ENCODE results near the gene PALLD.

PALLD gene

DNA sequence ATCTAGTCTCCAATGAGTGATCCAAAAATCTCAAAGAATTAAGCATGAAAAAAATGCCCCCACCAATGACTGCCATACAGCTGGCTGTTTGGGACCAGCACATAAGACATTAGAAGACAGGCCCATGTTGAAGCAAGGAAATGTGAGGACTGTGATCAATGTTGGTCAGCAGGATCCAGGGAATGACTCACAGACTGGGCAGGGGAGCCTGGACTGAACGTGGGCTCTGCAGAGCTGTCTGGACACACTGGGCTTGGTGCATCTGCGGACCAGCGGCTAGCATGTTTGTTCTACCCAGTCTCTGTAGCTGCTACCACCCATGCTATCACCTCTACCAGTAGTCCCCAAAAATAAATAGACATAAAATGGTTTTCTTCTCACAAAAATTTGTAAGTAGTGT, 108.6 kb downstream of the PALLD start:
- Histone ChIP-seq H3K9ac (ENCODE audit: insufficient read length) (no peak overlapping the region), H3K27ac (no peak overlapping the region), H3K36me3 (ENCODE audit: insufficient read depth, low read length) (no peaks in the 10 kb centered on the region), H3K4me3 (no peak overlapping the region), H3K9me3 (ENCODE audit: low read depth, low read length) (no peaks in the 10 kb centered on the region)
- TF ChIP-seq POLR2AphosphoS5 (IDR thresholded peaks at IDR 0.05; ENCODE audit: borderline replicate concordance, low read depth, low read length) = no peak
- TF ChIP-seq EZH2 (IDR thresholded peaks at IDR 0.05) = no peak
- no peak for TF ChIP-seq FOXP2 (optimal IDR thresholded peaks at IDR 0.05; ENCODE audit: control extremely low read depth, extremely low read length, insufficient read depth)
- DNase-seq (ENCODE audit: low read depth, low spot score) = no peak

DNA sequence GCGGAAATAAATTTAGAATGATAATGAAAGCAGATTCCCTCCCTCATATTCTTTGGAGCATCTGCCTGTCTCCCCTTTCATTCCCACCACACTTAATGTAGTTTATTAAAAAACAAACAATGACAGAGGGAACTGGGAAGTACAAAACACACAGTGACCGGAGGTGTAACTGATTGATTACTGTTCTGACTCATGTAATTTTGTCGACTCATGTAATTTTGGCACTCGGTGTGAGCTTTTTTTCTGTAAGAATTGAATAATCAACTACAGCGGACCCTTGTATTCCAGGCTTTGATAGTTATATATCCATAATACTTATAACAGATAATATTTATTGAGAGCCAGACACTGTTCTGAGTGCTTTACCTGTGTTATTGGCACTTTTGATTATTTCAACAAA, 110.4 kb downstream of the PALLD start:
- DNase-seq (ENCODE audit: low read depth, low spot score) = no peak
- Histone ChIP-seq H3K4me3 (no peak overlapping the region), H3K9me3 (ENCODE audit: low read depth, low read length) (no peaks in the 10 kb centered on the region), H3K9ac (ENCODE audit: insufficient read length) (no peak overlapping the region), H3K27ac (no peak overlapping the region), H3K36me3 (ENCODE audit: insufficient read depth, low read length) (no peaks in the 10 kb centered on the region)
- TF ChIP-seq EZH2 (IDR thresholded peaks at IDR 0.05) (no peak), POLR2AphosphoS5 (IDR thresholded peaks at IDR 0.05; ENCODE audit: borderline replicate concordance, low read depth, low read length) (no peak), FOXP2 (optimal IDR thresholded peaks at IDR 0.05; ENCODE audit: control extremely low read depth, extremely low read length, insufficient read depth) (no peak)

DNA sequence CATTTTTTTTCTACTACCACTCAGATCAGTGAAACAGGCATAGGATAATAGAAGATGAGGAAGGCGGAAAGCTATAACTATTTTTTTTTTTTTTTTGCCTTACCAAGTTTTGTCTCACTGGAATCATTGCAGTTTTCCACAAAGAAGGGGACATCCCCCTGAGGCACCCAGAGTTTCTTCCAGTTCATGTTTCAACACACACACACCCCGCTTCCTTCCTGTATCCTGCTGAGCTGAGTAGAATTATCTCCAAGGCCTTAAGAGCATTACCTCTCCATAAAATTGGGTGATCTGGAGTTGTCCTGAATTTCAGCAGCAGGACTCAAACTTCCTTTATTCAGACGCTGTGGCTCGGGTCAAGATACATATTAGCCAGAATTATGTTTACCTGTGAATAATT, 111.9 kb downstream of the PALLD start:
- Histone ChIP-seq H3K9me3 (ENCODE audit: low read depth, low read length) (no peaks in the 10 kb centered on the region), H3K36me3 (ENCODE audit: insufficient read depth, low read length) (no peaks in the 10 kb centered on the region), H3K27ac (peak overlapping the region; percentile 61; the same call in 1 of the 2 replicates), H3K9ac (ENCODE audit: insufficient read length) (no peak overlapping the region), H3K4me3 (peak overlapping the region; percentile 49)
- TF ChIP-seq POLR2AphosphoS5 (IDR thresholded peaks at IDR 0.05; ENCODE audit: borderline replicate concordance, low read depth, low read length) = peak; percentile 34; the same call in 1 of the 2 replicates
- no peak for TF ChIP-seq EZH2 (IDR thresholded peaks at IDR 0.05)
- no peak for TF ChIP-seq FOXP2 (optimal IDR thresholded peaks at IDR 0.05; ENCODE audit: control extremely low read depth, extremely low read length, insufficient read depth)
- DNase-seq (ENCODE audit: low read depth, low spot score) = peak; percentile 89

DNA sequence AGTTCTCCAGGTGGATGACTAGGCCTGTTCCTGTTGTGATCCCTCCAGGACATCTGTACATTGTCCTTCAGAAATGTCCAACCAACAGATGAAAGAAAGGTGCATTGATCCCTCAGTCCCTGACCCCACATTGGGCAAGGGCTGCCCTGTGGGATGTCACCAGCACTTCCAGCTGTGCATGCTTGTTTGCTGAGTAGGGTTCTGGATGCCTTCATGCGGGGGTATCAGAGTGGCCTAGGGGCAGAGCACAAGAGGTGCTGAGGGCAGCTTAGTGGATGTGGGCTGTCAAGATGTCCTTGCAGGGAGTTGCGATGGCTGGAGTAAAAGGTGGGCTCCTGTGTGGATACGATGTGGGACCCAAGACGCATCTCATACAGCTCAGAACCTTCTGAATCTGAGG, 112.5 kb downstream of the PALLD start:
- Histone ChIP-seq H3K9me3 (ENCODE audit: low read depth, low read length) (no peaks in the 10 kb centered on the region), H3K9ac (ENCODE audit: insufficient read length) (no peak overlapping the region), H3K27ac (no peak overlapping the region), H3K4me3 (no peak overlapping the region), H3K36me3 (ENCODE audit: insufficient read depth, low read length) (no peaks in the 10 kb centered on the region)
- TF ChIP-seq EZH2 (IDR thresholded peaks at IDR 0.05) (no peak), FOXP2 (optimal IDR thresholded peaks at IDR 0.05; ENCODE audit: control extremely low read depth, extremely low read length, insufficient read depth) (no peak), POLR2AphosphoS5 (IDR thresholded peaks at IDR 0.05; ENCODE audit: borderline replicate concordance, low read depth, low read length) (no peak)
- no peak for DNase-seq (ENCODE audit: low read depth, low spot score)

DNA sequence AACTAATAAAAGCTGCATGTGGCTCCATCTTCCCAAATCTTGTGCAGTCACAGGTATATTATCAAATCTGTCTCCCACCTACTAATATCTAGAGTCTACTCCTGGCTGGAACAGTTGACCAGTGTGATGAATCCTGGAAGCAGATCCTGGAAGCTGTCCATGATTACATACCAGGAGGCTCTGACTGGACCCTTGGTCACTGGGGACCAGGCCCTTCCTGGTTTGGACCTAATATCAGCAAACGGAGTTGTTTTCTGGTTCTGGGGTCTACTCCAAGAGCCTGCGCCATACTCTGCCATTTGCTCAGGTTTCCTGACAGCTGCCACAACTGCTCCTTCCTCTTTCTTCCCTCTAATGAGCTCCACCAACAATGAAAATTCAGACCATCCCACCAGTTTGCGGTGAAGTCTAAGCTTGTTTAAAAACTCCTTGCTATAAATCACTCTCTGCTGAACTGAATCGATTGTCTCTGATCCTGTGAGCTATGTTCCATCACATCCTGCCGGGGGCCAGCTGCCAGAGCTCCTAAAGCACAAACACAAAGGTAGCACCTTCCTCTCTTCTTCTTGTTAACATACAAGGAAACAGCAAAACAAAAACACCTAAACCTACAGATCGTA, 114.2 kb downstream of the PALLD start:
- TF ChIP-seq POLR2AphosphoS5 (IDR thresholded peaks at IDR 0.05; ENCODE audit: borderline replicate concordance, low read depth, low read length) (no peak), EZH2 (IDR thresholded peaks at IDR 0.05) (no peak), FOXP2 (optimal IDR thresholded peaks at IDR 0.05; ENCODE audit: control extremely low read depth, extremely low read length, insufficient read depth) (no peak)
- no peaks in the 10 kb centered on the region for H3K9me3 ChIP-seq (ENCODE audit: low read depth, low read length)
- no peak overlapping the region for H3K9ac ChIP-seq (ENCODE audit: insufficient read length)
- DNase-seq (ENCODE audit: low read depth, low spot score) = no peak
- H3K4me3 ChIP-seq = no peak overlapping the region
- H3K27ac ChIP-seq = no peak overlapping the region
- H3K36me3 ChIP-seq (ENCODE audit: insufficient read depth, low read length) = no peaks in the 10 kb centered on the region

DNA sequence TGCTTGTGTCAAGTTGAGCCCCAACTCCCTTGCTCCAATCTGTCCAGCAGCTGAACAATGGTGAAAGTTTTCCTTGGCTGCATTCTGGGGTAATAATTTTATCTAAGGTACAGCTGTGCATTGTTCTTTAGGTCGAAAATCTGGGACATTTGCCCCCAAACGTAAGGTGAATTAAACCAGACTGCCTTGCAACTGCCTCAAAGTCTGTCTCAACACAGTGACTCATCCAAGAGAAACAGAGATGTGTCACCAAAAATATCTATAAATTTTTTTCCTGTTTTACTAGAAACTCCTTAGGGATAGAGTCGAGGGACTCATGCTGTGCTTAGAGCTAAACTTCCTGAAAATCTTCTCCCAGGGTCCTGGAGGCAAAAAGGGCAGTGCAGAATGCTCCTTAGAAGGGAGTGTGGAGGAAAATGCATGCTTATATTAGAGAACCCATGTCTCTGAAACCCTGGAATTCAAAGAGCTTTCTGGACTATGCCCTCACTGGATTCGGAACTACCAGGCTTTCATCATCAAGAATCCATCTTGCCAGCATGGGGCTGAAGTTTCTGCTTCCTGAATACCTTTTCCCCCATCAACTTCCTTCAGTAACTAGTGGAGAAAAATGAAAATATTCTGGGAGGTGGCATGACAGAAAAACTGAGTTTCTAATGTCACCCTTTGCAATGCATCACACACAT, 115.7 kb downstream of the PALLD start:
- H3K27ac ChIP-seq = no peak overlapping the region
- no peaks in the 10 kb centered on the region for H3K9me3 ChIP-seq (ENCODE audit: low read depth, low read length)
- TF ChIP-seq POLR2AphosphoS5 (IDR thresholded peaks at IDR 0.05; ENCODE audit: borderline replicate concordance, low read depth, low read length) (no peak), FOXP2 (optimal IDR thresholded peaks at IDR 0.05; ENCODE audit: control extremely low read depth, extremely low read length, insufficient read depth) (no peak), EZH2 (IDR thresholded peaks at IDR 0.05) (no peak)
- no peak overlapping the region for H3K9ac ChIP-seq (ENCODE audit: insufficient read length)
- no peak overlapping the region for H3K4me3 ChIP-seq
- no peak for DNase-seq (ENCODE audit: low read depth, low spot score)
- no peaks in the 10 kb centered on the region for H3K36me3 ChIP-seq (ENCODE audit: insufficient read depth, low read length)

DNA sequence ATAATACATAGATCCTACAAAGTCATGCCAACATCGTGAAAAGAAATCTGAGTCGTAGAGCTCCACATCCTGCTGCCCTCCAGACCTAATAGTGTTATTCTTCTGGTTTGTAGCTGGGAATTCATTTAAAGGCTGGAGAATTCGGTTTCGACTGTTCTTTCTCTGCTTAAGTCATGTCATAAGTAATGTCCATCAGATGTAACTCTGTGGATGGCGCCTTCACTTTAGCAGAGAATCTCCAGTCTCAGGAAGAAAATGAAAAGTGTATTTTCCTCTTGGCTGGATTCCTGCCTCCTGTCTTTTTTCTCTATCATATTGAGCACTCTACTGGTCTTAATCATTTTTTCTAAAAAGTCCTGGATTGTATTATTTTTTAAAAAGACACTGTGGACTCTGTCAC, 117.0 kb downstream of the PALLD start:
- Histone ChIP-seq H3K27ac (no peak overlapping the region), H3K4me3 (no peak overlapping the region), H3K9ac (ENCODE audit: insufficient read length) (no peak overlapping the region), H3K9me3 (ENCODE audit: low read depth, low read length) (no peaks in the 10 kb centered on the region), H3K36me3 (ENCODE audit: insufficient read depth, low read length) (no peaks in the 10 kb centered on the region)
- DNase-seq (ENCODE audit: low read depth, low spot score) = no peak
- TF ChIP-seq POLR2AphosphoS5 (IDR thresholded peaks at IDR 0.05; ENCODE audit: borderline replicate concordance, low read depth, low read length) (no peak), EZH2 (IDR thresholded peaks at IDR 0.05) (no peak), FOXP2 (optimal IDR thresholded peaks at IDR 0.05; ENCODE audit: control extremely low read depth, extremely low read length, insufficient read depth) (no peak)

DNA sequence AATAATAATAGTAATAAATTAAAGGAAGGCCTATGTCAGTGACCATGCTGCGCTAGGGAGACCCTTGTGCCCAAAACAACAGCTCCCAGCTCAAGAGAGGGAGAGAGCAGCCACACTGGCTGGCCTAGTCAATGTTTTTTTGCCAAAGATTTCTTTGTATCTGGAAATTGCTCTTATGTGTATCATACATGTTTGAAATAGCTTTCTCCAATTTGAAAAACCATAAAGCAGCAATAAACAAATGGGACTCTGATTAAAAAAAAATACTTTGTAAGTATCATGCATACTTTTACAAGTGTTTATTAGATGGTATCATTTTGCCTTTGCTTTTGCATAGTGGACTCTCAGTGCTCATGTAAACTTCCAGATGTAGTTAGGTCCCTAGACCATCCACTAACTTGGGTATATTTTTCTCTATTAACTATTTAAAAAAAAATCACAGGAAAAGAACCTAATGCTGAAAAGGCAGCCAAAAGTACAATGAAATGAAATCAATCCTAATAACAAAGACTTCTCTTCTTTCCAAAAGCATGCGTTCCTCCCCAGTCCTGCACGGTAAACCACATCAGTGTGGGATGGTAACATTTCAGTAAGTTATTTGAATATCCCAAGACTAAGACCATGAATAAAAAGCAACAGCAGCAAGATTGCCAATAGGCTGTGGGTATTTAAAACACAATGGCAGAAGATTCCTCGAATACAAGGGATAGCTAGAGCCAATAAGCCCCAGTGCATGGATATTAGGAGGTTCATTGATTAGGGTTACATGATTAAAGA, 117.6 kb downstream of the PALLD start:
- Histone ChIP-seq H3K36me3 (ENCODE audit: insufficient read depth, low read length) (no peaks in the 10 kb centered on the region), H3K9me3 (ENCODE audit: low read depth, low read length) (no peaks in the 10 kb centered on the region), H3K9ac (ENCODE audit: insufficient read length) (no peak overlapping the region), H3K4me3 (no peak overlapping the region), H3K27ac (no peak overlapping the region)
- TF ChIP-seq FOXP2 (optimal IDR thresholded peaks at IDR 0.05; ENCODE audit: control extremely low read depth, extremely low read length, insufficient read depth) = no peak
- no peak for TF ChIP-seq POLR2AphosphoS5 (IDR thresholded peaks at IDR 0.05; ENCODE audit: borderline replicate concordance, low read depth, low read length)
- DNase-seq (ENCODE audit: low read depth, low spot score) = no peak

Measured in SK-N-MC (cell line).